Adrenal gland (tissue), 12 donors: ENCODE data around the gene NLRX1. TPM values are rescaled to one million over a fixed set of nuclear protein-coding genes. Genes with fewer than 3 reads are reported as not detected.

Experiments
- DNase-seq, 7 donors: peaks; one replicate each; pipeline ENCODE4 v3.0.0-alpha.2; 2019 to 2020
- H3K27ac ChIP-seq, 5 donors: fragments of 200-600 bp; sonication (generic) in 4 of 5; 1 replicate in 3 of 5; 2 replicates in 2 of 5; pipeline versions ENCODE4 v1.5.1 to v1.8.0; 2016 to 2020; ENCODE audit warnings: mild to moderate bottlenecking in 1 of 5
- H3K27me3 ChIP-seq: fragments of 200-600 bp; 2 replicates; pipeline ENCODE4 v1.8.0; 2021
- H3K36me3 ChIP-seq, 2 donors: fragments of 200-600 bp; replicated peaks in 1 of 2; 1 replicate in 1 of 2; 2 replicates in 1 of 2; pipeline versions ENCODE4 v1.5.1 to v1.8.0; 2018 to 2022
- H3K4me1 ChIP-seq, 2 donors: fragments of 200-600 bp; replicated peaks in 1 of 2; 1 replicate in 1 of 2; 2 replicates in 1 of 2; pipeline versions ENCODE4 v1.5.1 to v1.8.0; 2018 to 2021
- H3K4me3 ChIP-seq, 4 donors: fragments of 200-600 bp; sonication (generic) in 3 of 4; one replicate each; pipeline ENCODE4 v1.5.1; 2016 to 2018
- H3K9me3 ChIP-seq, 3 donors: fragments of 200-600 bp; sonication (generic) in 1 of 3; replicated peaks in 1 of 3; 1 replicate in 2 of 3; 2 replicates in 1 of 3; pipeline versions ENCODE4 v1.5.1 to v1.8.0; 2016 to 2021
- CTCF ChIP-seq, 6 experiments: fragments of 450-650 bp in 4 of 6; fragments of 200-600 bp in 2 of 6; sonication (generic) in 1 of 6; IDR thresholded peaks; 1 replicate in 5 of 6; 2 replicates in 1 of 6; pipeline versions ENCODE4 v1.5.1 to v1.8.0; 2016 to 2021; ENCODE audit warnings: antibody characterized with exemption in 6 of 6, mild to moderate bottlenecking in 2 of 6, moderate library complexity in 1 of 6
- POLR2A ChIP-seq, 2 donors: fragments of 450-650 bp; IDR thresholded peaks; one replicate each; pipeline ENCODE4 v1.6.1; 2017; ENCODE audit warnings: antibody characterized with exemption in 2 of 2, mild to moderate bottlenecking in 2 of 2, moderate library complexity in 1 of 2
- WGBS, 4 donors: extraction: QIAGEN DNeasy Blood & Tissue Kit in 2 of 4; methylation state at CpG; one replicate each; pipeline versions ENCODE4 v1.1.5 to v1.1.7; 2013 to 2017; 5-methylcytosine and 5-hydroxymethylcytosine counted together
- intact Hi-C, 2 donors: fragments of 100-400 bp; cut with DNase I; formaldehyde crosslinking; loops; one replicate each; pipeline versions ENCODE4 v1.14.1 to v1.15.0; 2022 to 2023
- polyA plus RNA-seq, 3 donors: library from polyadenylated mRNA; stranded (reverse); fragments of 200-250 nt in 2 of 3; fragments of 350-450 nt in 1 of 3; fragmentation: Illumina TruSeq in 1 of 3; extraction: RNeasy Lipid Tissue Mini Kit (QIAGEN cat#74804) in 1 of 3; gene quantifications; one replicate each; pipeline ENCODE4 v1.2.3, GENCODE V29; 2013 to 2014
- total RNA-seq, 9 donors: library from RNA; depleted of rRNA in 4 of 9; stranded (reverse); fragments of >200 nt in 4 of 9; fragments of 120-200 nt in 1 of 9; fragmentation: NEBNext Ultra II Directional in 1 of 9; extraction: Animal tissue kit (Norgen Biotek cat#: 25700) in 1 of 9; gene quantifications; one replicate each; pipeline versions ENCODE4 v1.1.0 to v1.2.4, GENCODE V29; 2013 to 2023
- donor health status: healthy with polysubstance abuse.
- donor health status: Bipolar disorder and iron deficiency.
- donor health status: DM: yes; HTN: yes; CAD: no.
- donor health status: DM: no; HTN: no; CAD: no.
- donor health status: DM: no; HTN: no; CAD: no.
- donor health status: DM: yes; HTN: yes; CAD: no.

The NLRX1 gene
- total and polyA plus RNA-seq, 12 donors = 5.5 to 32.7 (median 20.2) TPM

GRCh38 chr11:119167933-119168332 is 592 bp upstream of the NLRX1 start:
- Histone ChIP-seq H3K9me3 (no peaks in the 10 kb centered on the region), H3K4me1 (peaks cover 0 to 11% of the 10 kb centered on the region in 2 donors), H3K27ac (no peak overlapping the region), H3K4me3 (no peak overlapping the region), H3K27me3 (no peaks in the 10 kb centered on the region), H3K36me3 (no peaks in the 10 kb centered on the region)
- DNase-seq = no peak
- intact Hi-C loops = no loop called here
- WGBS, 4 donors = 60 to 80% (median 69%) methylated on average over 5 to 6 of the region's 6 CpGs
- no peak for TF ChIP-seq POLR2A (IDR thresholded peaks at IDR 0.05)
- TF ChIP-seq CTCF (IDR thresholded peaks at IDR 0.05) = no peak

- 10 to 16% (median 14%) methylated on average over 8 to 15 of the region's 15 CpGs for WGBS, 4 donors
- TF ChIP-seq CTCF (IDR thresholded peaks at IDR 0.05) (no peak), POLR2A (IDR thresholded peaks at IDR 0.05) (peak in 1 of 2 donors; percentile 35)
- Histone ChIP-seq H3K27ac (peak overlapping the region; percentile 76 to 98 (median 95)), H3K9me3 (no peaks in the 10 kb centered on the region), H3K4me3 (peak overlapping the region; percentile 33 to 93 (median 67)), H3K27me3 (no peaks in the 10 kb centered on the region), H3K4me1 (peaks cover 0 to 11% of the 10 kb centered on the region in 2 donors), H3K36me3 (peaks cover 0 to 7% of the 10 kb centered on the region in 2 donors)
- peak in 6 of 7 donors; percentile 53 to 75 (median 66) for DNase-seq
- intact Hi-C loops = no loop called here
Measured at GRCh38 chr11:119169282-119169719, 776 bp downstream of the NLRX1 start.

GRCh38 chr11:119172513-119172912 is 4.0 kb downstream of the NLRX1 start:
- TF ChIP-seq CTCF (IDR thresholded peaks at IDR 0.05) = no peak
- TF ChIP-seq POLR2A (IDR thresholded peaks at IDR 0.05) = no peak
- peaks cover 8 to 11% of the 10 kb centered on the region in 2 donors for H3K4me1 ChIP-seq
- no peaks in the 10 kb centered on the region for H3K27me3 ChIP-seq
- 74 to 92% (median 85%) methylated on average over 2 of the region's 2 CpGs for WGBS, 4 donors
- no peaks in the 10 kb centered on the region for H3K9me3 ChIP-seq
- DNase-seq = no peak
- H3K4me3 ChIP-seq = no peak overlapping the region
- peaks cover 0 to 16% of the 10 kb centered on the region in 2 donors for H3K36me3 ChIP-seq
- H3K27ac ChIP-seq = no peak overlapping the region
- intact Hi-C loops = no loop called here

GRCh38 chr11:119173453-119173852 is 4.9 kb downstream of the NLRX1 start:
- H3K4me3 ChIP-seq = no peak overlapping the region
- H3K27me3 ChIP-seq = no peaks in the 10 kb centered on the region
- peaks cover 8 to 19% of the 10 kb centered on the region in 2 donors for H3K4me1 ChIP-seq
- no peak overlapping the region for H3K27ac ChIP-seq
- intact Hi-C loops = no loop called here
- no peaks in the 10 kb centered on the region for H3K9me3 ChIP-seq
- H3K36me3 ChIP-seq = peaks cover 0 to 22% of the 10 kb centered on the region in 2 donors
- 95 to 98% (median 97%) methylated on average over 11 to 21 of the region's 21 CpGs for WGBS, 4 donors
- no peak for DNase-seq
- TF ChIP-seq CTCF (IDR thresholded peaks at IDR 0.05) (no peak), POLR2A (IDR thresholded peaks at IDR 0.05) (no peak)
